ENCODE measurements around the gene PRDM15.
"Not testable (repeated sequence)": the region's sequence is repeated elsewhere in the genome, so short reads cannot be mapped to it uniquely, and the experiment has no call there.

Gene PRDM15

GRCh38 chr21:41801321-41802197, 77.6 kb downstream of the PRDM15 start:
- no peak for DNase-seq

GRCh38 chr21:41800425-41801320, 78.5 kb downstream of the PRDM15 start:
- DNase-seq: no peak

GRCh38 chr21:41799763-41800162, 79.4 kb downstream of the PRDM15 start:
- no peak for DNase-seq

- no peak for DNase-seq
These were observed 80.8 kb downstream of the PRDM15 start for GRCh38 chr21:41798326-41798725.

GRCh38 chr21:41796476-41797080, 82.6 kb downstream of the PRDM15 start:
- DNase-seq: no peak

GRCh38 chr21:41795726-41796125, 83.4 kb downstream of the PRDM15 start:
- DNase-seq: no peak

- DNase-seq: no peak
These were observed 84.5 kb downstream of the PRDM15 start for GRCh38 chr21:41794600-41794999.

GRCh38 chr21:41792711-41793110, 86.4 kb downstream of the PRDM15 start:
- no peak for DNase-seq

- no peak for DNase-seq
These were observed 92.6 kb downstream of the PRDM15 start for GRCh38 chr21:41786509-41786987.

GRCh38 chr21:41785262-41785661, 93.9 kb downstream of the PRDM15 start:
- DNase-seq: not testable (repeated sequence)

- DNase-seq: no peak
These were observed 94.6 kb downstream of the PRDM15 start for GRCh38 chr21:41784456-41785102.

GRCh38 chr21:41783476-41784180, 95.5 kb downstream of the PRDM15 start:
- DNase-seq: no peak

GRCh38 chr21:41781050-41781410, 98.1 kb downstream of the PRDM15 start:
- DNase-seq: no peak

GRCh38 chr21:41780337-41781049, 98.7 kb downstream of the PRDM15 start:
- DNase-seq: no peak

- DNase-seq: no peak
These were observed 99.5 kb downstream of the PRDM15 start for GRCh38 chr21:41779659-41780058.

- no peak for DNase-seq
These were observed 100.1 kb downstream of the PRDM15 start for GRCh38 chr21:41778930-41779600.

- DNase-seq: peak; percentile 18
These were observed 101.0 kb downstream of the PRDM15 start for GRCh38 chr21:41777951-41778815.

GRCh38 chr21:41776778-41777177, 102.4 kb downstream of the PRDM15 start:
- no peak for DNase-seq

GRCh38 chr21:41775149-41775472, 104.0 kb downstream of the PRDM15 start:
- DNase-seq: no peak

Data from activated CD4-positive, alpha-beta T cell treated with anti-CD3 and anti-CD28 coated beads, Interleukin-10, Interleukin-2, amounts not matched to agents 100 ng/mL and 50 ng/mL, durations not matched to agents 16 hours and 8 hours (primary cell).